Upper lobe of left lung (tissue), 6 donors: Measurements from ENCODE around the gene USP47. TPM values are rescaled to one million over a fixed set of nuclear protein-coding genes. Genes with fewer than 3 reads are reported as not detected.

Experiments used
- ATAC-seq, 2 donors: fragments of 200-7000 bp; cut with Tn5 transposase; one replicate each; pipeline ENCODE4 v1.9.1; 2022; ENCODE audit warnings: mild to moderate bottlenecking in 2 of 2, moderate library complexity in 2 of 2; ENCODE audit not compliant: low FRiP score in 2 of 2
- DNase-seq, 2 donors: peaks; one replicate each; pipeline ENCODE4 v3.0.0-alpha.2; 2019 to 2020
- H3K27ac ChIP-seq, 4 donors: fragments of 200-600 bp; sonication (generic); one replicate each; pipeline ENCODE4 v1.5.1; 2016 to 2019
- H3K27me3 ChIP-seq, 4 donors: fragments of 200-600 bp; sonication (generic); one replicate each; pipeline ENCODE4 v1.5.1; 2017 to 2019
- H3K36me3 ChIP-seq, 4 donors: fragments of 200-600 bp; sonication (generic); one replicate each; pipeline ENCODE4 v1.5.1; 2016 to 2019
- H3K4me1 ChIP-seq, 4 donors: fragments of 200-600 bp; sonication (generic); one replicate each; pipeline ENCODE4 v1.5.1; 2018 to 2019
- H3K4me3 ChIP-seq, 4 donors: fragments of 200-600 bp; sonication (generic); one replicate each; pipeline ENCODE4 v1.5.1; 2017 to 2019; ENCODE audit warnings: mild to moderate bottlenecking in 2 of 4, moderate library complexity in 1 of 4
- H3K9me3 ChIP-seq, 4 donors: fragments of 200-600 bp; sonication (generic); one replicate each; pipeline ENCODE4 v1.5.1; 2018 to 2019
- CTCF ChIP-seq, 6 experiments: fragments of 450-650 bp in 4 of 6; fragments of 200-600 bp in 2 of 6; sonication (generic) in 2 of 6; IDR thresholded peaks; one replicate each; pipeline ENCODE4 v1.5.1; 2016 to 2019; ENCODE audit warnings: antibody characterized with exemption in 6 of 6
- EP300 ChIP-seq, 4 donors: sonication (generic); formaldehyde crosslinking; IDR thresholded peaks; one replicate each; pipeline ENCODE4 v1.5.1; 2017; ENCODE audit warnings: antibody characterized with exemption in 4 of 4, control low read depth in 2 of 4
- POLR2A ChIP-seq, 4 donors: fragments of 450-650 bp; IDR thresholded peaks; one replicate each; pipeline ENCODE4 v1.5.1; 2016 to 2017; ENCODE audit warnings: antibody characterized with exemption in 4 of 4, mild to moderate bottlenecking in 2 of 4
- POLR2AphosphoS5 ChIP-seq, 2 donors: sonication (generic); formaldehyde crosslinking; IDR thresholded peaks; one replicate each; pipeline ENCODE4 v1.5.1; 2017; ENCODE audit warnings: antibody characterized with exemption in 2 of 2
- WGBS, 2 donors: methylation state at CpG; one replicate each; pipeline ENCODE4 v1.1.5; 2017 to 2018; 5-methylcytosine and 5-hydroxymethylcytosine counted together
- total RNA-seq, 6 donors: library from RNA; depleted of rRNA in 4 of 6; stranded (reverse); fragments of >200 nt in 4 of 6; gene quantifications; one replicate each; pipeline versions ENCODE4 v1.1.0 to v1.2.1, GENCODE V29; 2016 to 2021
- donor health status: DM: no; HTN: no; CAD: no; lungs with moderate emphysema.
- donor health status: DM: no; HTN: yes; CAD: no; lungs with severe emphysema.

The USP47 gene
- total RNA-seq, 6 donors from 2014 or later, result 32.4 to 132 (median 79.0) TPM

GRCh38 chr11:11946180-11946579 lies 104.4 kb downstream of the USP47 start:
- Histone ChIP-seq H3K9me3 (no peaks in the 10 kb centered on the region), H3K4me1 (no peaks in the 10 kb centered on the region), H3K4me3 (no peak overlapping the region), H3K36me3 (peaks cover 8 to 82% (median 21%) of the 10 kb centered on the region in 4 donors), H3K27ac (no peak overlapping the region), H3K27me3 (no peaks in the 10 kb centered on the region)
- TF ChIP-seq CTCF (IDR thresholded peaks at IDR 0.05), result no peak
- TF ChIP-seq EP300 (IDR thresholded peaks at IDR 0.05), result no peak
- no peak for TF ChIP-seq POLR2AphosphoS5 (IDR thresholded peaks at IDR 0.05)
- no peak for TF ChIP-seq POLR2A (IDR thresholded peaks at IDR 0.05)
- ATAC-seq, result no peak
- no peak for DNase-seq
- WGBS, 2 donors, result 81 to 86% methylated on average over 2 of the region's 2 CpGs

- no peaks in the 10 kb centered on the region for H3K9me3 ChIP-seq
- no peak overlapping the region for H3K27ac ChIP-seq
- H3K27me3 ChIP-seq, result no peaks in the 10 kb centered on the region
- no peak overlapping the region for H3K4me3 ChIP-seq
- ATAC-seq (no peak), DNase-seq (no peak)
- H3K4me1 ChIP-seq, result no peaks in the 10 kb centered on the region
- no peak for TF ChIP-seq POLR2AphosphoS5 (IDR thresholded peaks at IDR 0.05)
- TF ChIP-seq CTCF (IDR thresholded peaks at IDR 0.05), result no peak
- no peak for TF ChIP-seq POLR2A (IDR thresholded peaks at IDR 0.05)
- TF ChIP-seq EP300 (IDR thresholded peaks at IDR 0.05), result no peak
- peaks cover 8 to 82% (median 23%) of the 10 kb centered on the region in 4 donors for H3K36me3 ChIP-seq
- 95 to 96% methylated on average over 2 of the region's 2 CpGs for WGBS, 2 donors
Observed at GRCh38 chr11:11946878-11947277, 105.1 kb downstream of the USP47 start.

- WGBS, 2 donors, result 73 to 76% methylated on average over 4 of the region's 4 CpGs
- H3K27ac ChIP-seq, result no peak overlapping the region
- H3K36me3 ChIP-seq, result peaks cover 7 to 82% (median 19%) of the 10 kb centered on the region in 4 donors
- TF ChIP-seq EP300 (IDR thresholded peaks at IDR 0.05), result no peak
- no peak for TF ChIP-seq CTCF (IDR thresholded peaks at IDR 0.05)
- no peak for TF ChIP-seq POLR2A (IDR thresholded peaks at IDR 0.05)
- TF ChIP-seq POLR2AphosphoS5 (IDR thresholded peaks at IDR 0.05), result no peak
- ATAC-seq (no peak), DNase-seq (no peak)
- no peaks in the 10 kb centered on the region for H3K9me3 ChIP-seq
- H3K4me1 ChIP-seq, result no peaks in the 10 kb centered on the region
- H3K27me3 ChIP-seq, result no peaks in the 10 kb centered on the region
- no peak overlapping the region for H3K4me3 ChIP-seq
Observed at GRCh38 chr11:11947825-11948224, 106.1 kb downstream of the USP47 start.

- 90 to 94% methylated on average over 2 of the region's 2 CpGs for WGBS, 2 donors
- Histone ChIP-seq H3K27ac (no peak overlapping the region), H3K4me1 (no peaks in the 10 kb centered on the region), H3K36me3 (peaks cover 3 to 84% (median 23%) of the 10 kb centered on the region in 4 donors), H3K4me3 (no peak overlapping the region), H3K9me3 (no peaks in the 10 kb centered on the region), H3K27me3 (no peaks in the 10 kb centered on the region)
- DNase-seq (no peak), ATAC-seq (no peak)
- TF ChIP-seq CTCF (IDR thresholded peaks at IDR 0.05) (no peak), POLR2A (IDR thresholded peaks at IDR 0.05) (no peak), POLR2AphosphoS5 (IDR thresholded peaks at IDR 0.05) (no peak), EP300 (IDR thresholded peaks at IDR 0.05) (no peak)
Observed at GRCh38 chr11:11948242-11948947, 106.6 kb downstream of the USP47 start.

- no peak for DNase-seq
- no peak for ATAC-seq
- Histone ChIP-seq H3K27ac (no peak overlapping the region), H3K36me3 (peaks cover 10 to 87% (median 31%) of the 10 kb centered on the region in 4 donors), H3K9me3 (no peaks in the 10 kb centered on the region), H3K4me1 (no peaks in the 10 kb centered on the region), H3K27me3 (no peaks in the 10 kb centered on the region), H3K4me3 (no peak overlapping the region)
- TF ChIP-seq POLR2A (IDR thresholded peaks at IDR 0.05), result no peak
- no peak for TF ChIP-seq POLR2AphosphoS5 (IDR thresholded peaks at IDR 0.05)
- no peak for TF ChIP-seq CTCF (IDR thresholded peaks at IDR 0.05)
- TF ChIP-seq EP300 (IDR thresholded peaks at IDR 0.05), result no peak
Observed at GRCh38 chr11:11949482-11949881, 107.7 kb downstream of the USP47 start.
